Measurements from ENCODE around the gene DEPDC1B.

GRCh38 chr5:60649288-60649917 is 50.6 kb downstream of the DEPDC1B start:
- TF ChIP-seq CTCF (conservative IDR thresholded peaks at IDR 0.05) (peak; percentile 68), EZH2 (IDR thresholded peaks at IDR 0.05; ENCODE audit: low read depth) (no peak)
